Activated CD8-positive, alpha-beta memory T cell treated with anti-CD3 and anti-CD28 coated beads for 36 hours (primary cell): ENCODE data around the gene STOML2. TPM values are rescaled to one million over a fixed set of nuclear protein-coding genes. Genes with fewer than 3 reads are reported as not detected.
"Not testable (repeated sequence)": the region's sequence is repeated elsewhere in the genome, so short reads cannot be mapped to it uniquely, and the experiment has no call there.

Experiments used
- CTCF ChIA-PET: fragments of 350-600 bp; sonication (Branson Sonifier 250); formaldehyde crosslinking; loops from one replicate; lab custom pipeline; 2021; ENCODE audit warnings: antibody characterized with exemption; lab: Charles Lee
- POLR2A ChIA-PET: fragments of 350-600 bp; sonication (Branson Sonifier 250); formaldehyde crosslinking; loops from one replicate; lab custom pipeline; 2021; ENCODE audit warnings: antibody characterized with exemption; lab: Charles Lee
- total RNA-seq, 2 experiments: library from RNA; stranded (reverse); gene quantifications; one replicate each; pipeline ENCODE4 v1.2.3, GENCODE V29; 2021

The STOML2 gene, protein sequence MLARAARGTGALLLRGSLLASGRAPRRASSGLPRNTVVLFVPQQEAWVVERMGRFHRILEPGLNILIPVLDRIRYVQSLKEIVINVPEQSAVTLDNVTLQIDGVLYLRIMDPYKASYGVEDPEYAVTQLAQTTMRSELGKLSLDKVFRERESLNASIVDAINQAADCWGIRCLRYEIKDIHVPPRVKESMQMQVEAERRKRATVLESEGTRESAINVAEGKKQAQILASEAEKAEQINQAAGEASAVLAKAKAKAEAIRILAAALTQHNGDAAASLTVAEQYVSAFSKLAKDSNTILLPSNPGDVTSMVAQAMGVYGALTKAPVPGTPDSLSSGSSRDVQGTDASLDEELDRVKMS
- 100 to 1,000 TPM; 276 to 284 TPM for total RNA-seq

DNA sequence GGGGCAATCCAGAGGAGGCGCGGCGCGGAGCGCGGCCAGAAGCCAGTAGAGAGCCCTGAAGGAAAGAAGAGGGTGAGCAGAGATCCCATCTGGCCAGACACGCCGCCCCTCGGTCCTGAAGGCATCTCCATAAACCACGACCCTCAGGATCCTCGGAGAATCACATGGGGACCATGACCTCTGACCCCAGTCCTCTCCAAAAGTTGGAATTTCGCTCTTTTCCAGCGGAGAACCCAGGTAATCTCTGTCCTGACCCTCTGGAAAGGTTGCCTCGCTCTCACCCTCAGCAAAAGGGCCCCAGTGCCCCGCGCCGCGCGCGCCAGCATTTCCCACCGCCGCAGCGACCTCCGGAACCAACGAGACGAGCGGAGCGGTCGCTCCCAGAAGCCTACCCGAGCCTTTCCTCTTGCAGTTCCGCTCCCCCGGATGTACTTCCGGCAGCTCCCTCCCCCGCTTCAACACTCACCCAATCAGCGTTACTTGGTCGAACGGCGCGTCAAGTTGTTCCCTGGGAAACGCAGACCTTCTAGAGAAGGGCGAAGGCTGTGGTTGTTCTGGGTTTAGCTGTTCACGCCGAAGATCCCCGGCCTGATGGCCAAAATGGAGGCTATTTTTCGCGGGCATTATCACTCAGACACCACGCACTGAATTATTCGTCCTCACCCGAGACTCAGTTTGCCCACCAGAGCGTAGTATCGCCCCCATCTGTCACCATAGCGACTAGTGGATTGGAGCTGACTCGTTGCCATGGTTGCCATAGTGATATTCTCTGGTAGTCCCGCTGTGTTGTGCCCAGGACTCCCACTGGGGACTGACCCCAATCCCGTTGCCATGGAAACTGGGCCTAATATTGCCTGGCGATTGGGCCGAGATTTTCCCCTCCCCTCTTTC lies at the start of gene STOML2:
Gene STOML2, minus strand, starts transcription at position 363 of the 891 bp plus-strand sequence. Its CDS starts 37 bp downstream, at position 326.
- POLR2A ChIA-PET = interaction anchor here (0.6 to 3.6 kb wide), 4 partner anchors 9 to 32 kb away, joined by 3 to 23 read pairs (median 12); partner anchors contain the start of gene FANCG
- CTCF ChIA-PET = interaction anchor here (1.0 to 2.3 kb wide), 8 partner anchors 9 to 514 kb away, joined by 3 to 10 read pairs (median 4); partner anchors contain the start of gene FANCG

DNA sequence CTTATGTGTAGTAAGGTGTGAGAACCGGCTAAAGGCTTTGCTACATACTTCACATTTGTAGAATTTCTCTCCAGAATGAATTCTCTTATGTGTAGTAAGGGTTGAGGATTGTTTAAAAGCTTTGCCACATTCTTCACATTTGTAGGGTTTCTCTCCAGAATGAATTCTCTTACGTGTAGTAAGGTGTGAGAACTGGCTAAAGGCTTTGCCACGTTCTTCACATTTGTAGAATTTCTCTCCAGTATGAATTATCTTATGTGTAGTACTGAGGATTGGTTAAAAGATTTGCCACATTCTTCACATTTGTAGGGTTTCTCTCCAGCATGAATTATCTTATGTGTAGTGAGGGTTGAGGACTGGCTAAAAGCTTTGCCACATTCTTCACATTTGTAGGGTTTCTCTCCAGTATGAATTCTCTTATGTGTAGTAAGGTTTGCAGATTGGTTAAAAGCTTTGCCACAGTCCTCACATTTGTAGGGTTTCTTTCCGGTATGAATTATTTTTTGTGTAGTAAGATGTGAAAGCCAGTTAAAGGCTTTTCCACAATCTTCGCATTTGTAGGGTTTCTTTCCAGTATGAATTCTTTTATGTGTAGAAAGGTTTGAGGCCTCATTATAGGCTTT lies 45.1 kb upstream of the STOML2 start:
- CTCF ChIA-PET, POLR2A ChIA-PET: not testable (repeated sequence)

DNA sequence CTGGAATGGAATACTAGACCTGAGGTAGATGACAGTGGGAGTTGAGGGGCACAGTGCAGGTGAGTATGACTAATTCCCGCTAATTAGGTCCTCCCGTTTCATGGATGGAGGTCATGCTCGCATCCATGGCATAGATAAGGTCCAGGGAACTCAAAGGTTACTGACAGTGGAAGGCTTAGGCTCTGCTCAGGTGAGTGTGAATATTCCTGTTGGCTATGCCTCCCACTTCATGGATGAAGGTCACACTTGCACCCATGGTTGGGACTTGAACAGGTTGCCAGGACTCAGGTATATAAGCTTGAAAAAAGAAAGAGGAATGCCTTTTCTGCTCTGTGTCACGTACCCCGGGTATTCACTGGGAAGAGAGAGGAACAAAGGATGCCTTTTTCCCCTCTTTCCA lies 39.1 kb upstream of the STOML2 start:
- ChIA-PET CTCF (no interaction called here), POLR2A (no interaction called here)

DNA sequence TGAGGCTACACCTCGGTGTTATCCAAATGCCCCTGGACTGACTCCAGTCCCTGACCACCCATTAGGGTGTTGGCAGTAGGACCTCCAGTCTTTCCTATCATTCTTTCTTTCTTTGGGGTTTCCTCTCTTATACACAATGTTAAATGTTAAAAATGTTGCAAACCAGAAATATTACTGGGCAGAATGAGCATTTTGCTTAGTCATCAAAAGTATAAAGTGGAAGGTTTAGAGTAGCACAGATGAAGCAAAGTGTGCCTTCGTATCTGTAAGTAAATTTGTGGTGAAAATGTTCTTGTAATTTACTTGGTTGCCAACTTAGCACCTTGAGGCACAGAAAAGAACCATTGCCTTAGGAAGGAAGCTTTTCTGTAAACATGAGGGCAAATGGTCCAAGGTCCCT lies 37.2 kb upstream of the STOML2 start:
- CTCF ChIA-PET = no interaction called here
- POLR2A ChIA-PET = no interaction called here

DNA sequence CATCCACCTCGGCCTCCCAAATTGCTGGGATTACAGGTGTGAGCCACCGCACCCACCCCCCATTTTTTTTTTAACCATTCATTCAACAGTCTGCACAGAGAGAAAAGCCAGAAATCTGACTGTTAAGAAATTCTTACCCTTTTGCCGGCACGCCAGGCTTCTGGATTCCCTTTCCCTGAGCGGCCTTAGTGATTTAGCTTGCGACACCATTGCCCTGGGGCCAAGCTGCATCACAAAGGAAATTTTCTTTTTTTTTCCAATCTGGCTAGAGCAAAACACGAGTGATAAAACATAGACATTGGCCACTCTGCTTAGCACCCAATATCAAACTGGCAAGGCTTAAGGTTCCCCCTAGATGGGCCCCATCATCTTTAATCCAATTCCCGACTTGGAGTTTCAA lies 33.9 kb upstream of the STOML2 start:
- ChIA-PET CTCF (interaction anchor here (1.0 kb wide), 1 partner anchor 20 kb away, joined by 5 read pairs; no protein-coding TSS in a partner anchor), POLR2A (no interaction called here)

DNA sequence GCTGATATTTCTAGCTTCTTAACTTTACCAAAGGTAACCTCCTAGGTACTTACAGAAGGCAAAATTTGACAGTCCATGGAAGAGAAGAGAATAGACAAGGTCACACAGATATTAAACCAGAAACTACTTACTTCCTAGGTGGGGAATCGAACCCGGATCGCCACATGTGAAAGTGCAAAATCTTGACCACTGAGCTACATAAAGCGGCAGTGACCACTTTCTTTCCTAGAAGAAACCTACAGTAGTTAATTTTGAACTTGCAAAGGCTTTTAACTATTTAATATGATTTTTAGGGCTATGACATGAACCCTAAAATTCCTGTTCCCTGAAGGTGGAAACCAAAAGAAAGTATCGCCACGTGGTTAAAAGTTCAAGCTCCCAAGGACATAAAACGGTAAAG lies 33.1 kb upstream of the STOML2 start:
- ChIA-PET POLR2A (no interaction called here), CTCF (interaction anchor here (1.0 kb wide), 1 partner anchor 19 kb away, joined by 5 read pairs; no protein-coding TSS in a partner anchor)

DNA sequence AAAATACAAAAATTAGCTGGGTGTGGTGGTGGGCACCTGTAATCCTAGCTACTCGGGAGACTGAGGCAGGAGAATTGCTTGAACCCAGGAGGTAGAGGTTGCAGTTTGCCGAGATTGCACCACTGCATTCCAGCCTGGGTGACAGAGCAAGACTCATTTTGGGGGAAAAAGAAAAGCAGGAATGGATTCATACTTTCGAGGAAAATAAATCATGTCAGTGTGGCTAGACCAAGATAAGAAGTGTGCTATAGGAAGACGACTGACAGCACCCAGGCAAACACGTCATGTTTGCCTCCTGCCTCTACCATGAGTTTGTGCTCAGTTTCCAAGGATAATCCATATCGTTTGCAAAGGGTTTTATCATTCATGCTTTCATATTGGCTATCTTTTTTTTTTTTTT lies 32.0 kb upstream of the STOML2 start:
- CTCF ChIA-PET = no interaction called here

DNA sequence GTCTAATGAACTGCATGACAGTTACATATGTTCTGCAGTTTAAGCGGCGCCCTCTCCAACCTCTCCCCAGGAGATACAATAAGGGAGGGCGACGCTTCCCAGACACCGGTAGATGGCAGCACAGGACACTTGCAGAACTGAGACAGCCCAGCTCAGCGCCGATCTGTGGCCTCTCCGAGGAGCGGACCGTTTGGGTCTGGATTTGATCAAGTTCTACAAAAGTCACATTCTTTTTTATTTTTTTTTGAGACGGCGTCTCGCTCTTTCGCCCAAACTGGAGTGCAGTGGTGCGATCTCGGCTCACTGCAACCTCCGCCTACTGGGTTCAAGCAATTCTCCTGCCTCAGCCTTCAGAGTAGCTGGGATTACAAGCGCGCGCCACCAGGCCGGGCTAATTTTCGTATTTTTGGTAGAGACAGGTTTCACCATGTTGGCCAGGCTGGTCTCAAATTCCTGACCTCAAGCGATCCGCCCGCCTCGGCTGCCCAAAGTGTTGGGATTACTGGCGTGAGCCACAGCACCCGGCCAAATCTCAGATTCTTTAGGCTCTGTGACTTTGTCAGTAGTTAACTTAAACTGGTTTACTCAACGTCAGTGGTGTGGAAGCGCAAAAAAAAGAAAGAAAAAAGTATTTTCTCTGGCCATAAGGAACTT lies 14.1 kb upstream of the STOML2 start:
- ChIA-PET POLR2A (no interaction called here), CTCF (interaction anchor here (0.6 to 2.4 kb wide), 11 partner anchors 10 to 437 kb away, joined by 3 to 10 read pairs (median 5); partner anchors contain the start of gene STOML2)

More for the DNA sequence above, 32.0 kb upstream of the STOML2 start:
- POLR2A ChIA-PET = no interaction called here

DNA sequence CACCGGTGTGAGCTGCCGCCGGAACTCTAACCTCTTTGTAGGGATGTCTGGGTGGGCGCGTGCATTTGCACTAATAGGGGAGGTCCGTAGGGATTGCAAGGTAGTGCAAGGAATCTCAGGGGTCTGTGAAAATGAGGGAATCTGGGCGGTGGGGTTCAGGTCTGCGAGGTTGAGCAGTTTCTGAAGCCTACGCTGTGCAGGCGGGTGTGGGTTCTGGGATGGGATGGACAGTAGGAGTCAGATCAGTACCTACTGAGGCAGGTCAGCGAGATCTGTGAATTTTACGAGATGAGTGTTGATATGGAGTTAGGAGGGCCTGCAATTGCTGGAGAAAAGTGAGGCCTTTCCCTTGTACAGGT lies 13.6 kb upstream of the STOML2 start:
- ChIA-PET POLR2A (no interaction called here), CTCF (interaction anchor here (0.8 to 2.4 kb wide), 10 partner anchors 10 to 362 kb away, joined by 3 to 10 read pairs (median 5); partner anchors contain the start of gene STOML2)

DNA sequence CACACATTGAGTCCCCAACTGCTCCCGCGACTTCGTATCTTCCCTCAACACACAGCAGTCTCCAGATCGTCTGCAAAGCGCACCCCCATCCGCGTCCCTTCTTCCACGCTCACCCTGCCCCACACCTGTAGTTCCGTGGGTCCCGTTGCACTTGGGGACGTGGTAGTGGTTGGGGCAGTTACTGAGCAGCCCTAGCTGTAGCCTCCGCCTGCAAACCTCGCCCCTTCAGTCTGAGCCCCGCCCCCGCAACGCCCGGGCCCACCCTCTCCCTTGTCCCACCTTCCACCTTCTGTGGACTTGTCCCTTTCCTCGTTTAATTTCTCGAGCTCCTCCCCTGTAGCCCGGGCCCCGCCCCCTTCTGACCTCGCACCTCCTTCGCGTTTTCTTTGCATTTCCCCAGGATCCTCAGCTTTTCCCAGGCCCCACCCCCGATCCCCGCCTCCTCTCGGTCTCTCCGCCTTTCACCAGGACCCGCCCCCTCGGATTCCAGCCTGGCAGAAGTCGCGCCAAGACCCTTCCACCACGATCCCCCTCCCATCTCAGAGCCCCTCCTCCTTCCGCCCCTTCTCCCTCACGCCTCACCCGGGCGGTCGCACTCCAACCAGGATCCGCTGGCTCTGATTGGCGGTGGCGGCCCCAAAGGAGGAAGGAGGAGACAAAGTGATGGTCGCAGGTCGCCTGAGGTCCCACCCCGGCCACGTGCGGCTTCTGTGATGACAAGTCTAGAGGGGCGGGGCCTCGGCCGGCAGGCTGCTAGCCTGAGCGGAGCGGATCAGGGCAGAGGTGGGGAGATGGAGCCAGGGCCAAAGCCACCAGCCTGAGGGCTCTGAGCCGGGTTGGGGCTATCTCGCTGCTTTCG lies 13.0 kb upstream of the STOML2 start, which contains the start of gene ATOSB:
Gene ATOSB, minus strand, starts transcription at position 183 of the 859 bp plus-strand sequence. CDS start 7,588 bp downstream, outside the sequence.
- POLR2A ChIA-PET = interaction anchor here (0.7 to 1.1 kb wide), 2 partner anchors 43 to 45 kb away, joined by 3 to 4 read pairs; partner anchors contain the start of gene VCP
- CTCF ChIA-PET = interaction anchor here (0.7 to 2.4 kb wide), 8 partner anchors 9 to 363 kb away, joined by 3 to 10 read pairs (median 6); partner anchors contain the start of gene STOML2

DNA sequence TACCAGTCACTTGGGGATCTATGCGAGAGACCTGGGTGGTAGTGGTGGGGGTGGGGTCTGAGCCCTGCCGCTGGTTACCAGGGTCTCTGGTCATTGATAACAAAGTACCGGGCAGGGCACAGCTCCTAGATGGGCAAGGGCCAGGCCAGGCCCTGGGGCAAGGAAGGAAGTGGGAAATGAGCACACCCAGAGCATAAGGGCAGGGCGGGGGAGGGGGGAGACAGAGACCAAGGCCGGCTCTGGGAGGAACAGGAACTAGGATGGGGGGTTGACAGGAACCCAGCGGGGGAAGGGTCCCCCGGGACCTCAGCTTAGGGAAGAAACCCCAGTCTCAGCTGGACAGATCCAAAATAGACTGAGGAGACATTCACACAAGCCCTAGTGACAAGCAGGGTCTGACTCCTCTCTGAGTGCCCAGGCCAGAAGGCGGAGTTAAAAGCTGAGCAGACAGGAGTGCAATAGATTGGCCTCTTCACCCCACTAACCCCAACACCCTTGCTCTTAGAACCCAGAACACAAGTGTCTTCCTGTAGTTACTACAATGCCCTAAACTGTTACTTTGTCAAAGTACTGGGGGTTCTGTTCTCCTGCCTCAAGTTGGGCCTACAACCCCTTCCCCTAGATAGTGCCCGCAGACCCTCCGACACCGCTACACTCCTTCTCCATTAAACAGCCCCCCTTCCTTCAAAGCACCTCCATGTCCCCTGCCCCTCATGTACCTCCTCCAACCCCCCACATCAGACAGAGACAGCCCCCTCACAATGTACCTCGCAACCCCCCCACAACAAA lies 12.1 kb upstream of the STOML2 start:
- CTCF ChIA-PET = interaction anchor here (1.2 to 2.4 kb wide), 6 partner anchors 8 to 215 kb away, joined by 4 to 10 read pairs (median 6); partner anchors contain the start of genes PIGO and STOML2

DNA sequence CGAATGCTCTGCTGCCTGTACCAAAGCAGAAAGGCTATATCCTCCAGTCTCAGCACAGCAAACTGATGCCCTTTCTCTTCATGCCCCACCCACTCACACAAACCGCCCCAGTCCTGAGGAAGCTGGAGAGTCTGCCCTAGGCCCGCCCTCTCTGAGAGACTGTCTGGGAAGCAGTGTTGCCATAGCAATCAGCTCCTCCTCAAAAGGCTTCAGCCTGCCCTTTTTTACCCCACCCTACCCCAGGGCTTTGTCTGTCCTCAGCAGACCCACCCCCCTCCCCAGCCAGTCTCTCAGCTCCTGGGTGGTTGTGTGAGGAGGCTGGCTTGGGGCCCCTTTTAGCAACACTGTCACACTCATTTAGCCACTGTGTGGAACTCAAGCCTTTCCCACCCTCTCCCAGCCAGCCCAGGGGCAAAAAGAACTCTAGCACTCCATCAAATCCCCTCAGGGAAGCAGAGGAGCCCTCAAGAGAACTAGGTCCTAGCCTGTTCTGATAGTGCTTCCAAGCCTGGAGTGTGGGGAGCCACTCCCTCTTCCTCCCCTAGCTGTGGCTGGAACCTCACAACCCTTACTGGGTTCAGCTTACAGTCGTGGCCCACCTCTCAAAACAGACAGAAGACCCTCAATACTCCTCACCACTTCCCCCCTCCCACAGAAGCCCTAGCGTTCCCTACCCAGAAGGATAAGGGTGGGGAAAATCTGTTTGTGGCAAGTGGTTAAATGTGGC lies 11.3 kb upstream of the STOML2 start:
- POLR2A ChIA-PET = interaction anchor here (0.6 to 2.2 kb wide), 4 partner anchors 12 to 125 kb away, joined by 3 to 23 read pairs (median 3); partner anchors contain the start of genes PIGO and STOML2

More for the DNA sequence above, 12.1 kb upstream of the STOML2 start:
- POLR2A ChIA-PET = interaction anchor here (0.7 to 2.2 kb wide), 3 partner anchors 13 to 44 kb away, joined by 3 to 23 read pairs (median 4); partner anchors contain the start of genes STOML2 and VCP

DNA sequence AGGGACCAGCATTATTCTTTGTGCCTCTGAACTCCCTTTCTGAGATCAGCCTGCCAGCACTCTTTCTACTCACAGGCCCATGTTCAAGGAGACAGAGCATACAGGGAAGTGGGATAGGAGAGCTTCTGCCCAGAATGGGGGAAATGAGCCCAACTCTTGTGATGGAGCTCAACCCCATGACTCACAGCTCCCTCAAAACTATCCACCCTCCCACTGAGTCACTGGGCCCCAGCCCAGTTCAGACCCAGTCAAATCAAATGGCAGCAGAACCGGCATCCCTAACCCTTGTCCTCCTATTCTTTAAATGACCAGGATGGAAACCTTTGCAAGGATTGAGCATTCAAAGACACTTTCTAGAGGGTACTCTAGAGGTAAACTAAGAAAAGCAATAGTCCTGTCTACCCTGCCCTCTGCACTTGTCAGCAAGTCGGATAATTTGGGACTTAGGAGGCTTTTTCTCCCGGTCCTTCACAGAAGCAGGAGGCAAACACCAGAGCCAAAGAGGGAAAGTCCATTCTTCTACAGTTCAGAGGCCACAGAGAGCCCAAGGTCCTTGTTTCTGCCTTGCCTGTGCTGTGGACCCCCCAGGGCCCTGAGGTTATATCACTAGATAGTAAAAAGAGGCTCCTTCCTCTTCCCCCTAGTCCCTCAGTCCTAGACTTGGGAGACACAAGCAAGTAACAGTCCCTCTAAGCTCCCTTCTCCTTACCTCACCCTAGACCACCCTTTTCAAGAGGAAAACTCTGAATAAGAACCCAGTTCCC lies 9.5 kb upstream of the STOML2 start:
- ChIA-PET POLR2A (interaction anchor here (0.9 to 2.0 kb wide), 4 partner anchors 9 to 487 kb away, joined by 3 to 9 read pairs (median 5); partner anchors contain the start of genes FANCG and STOML2), CTCF (interaction anchor here (1.0 to 2.5 kb wide), 4 partner anchors 9 to 213 kb away, joined by 3 to 13 read pairs (median 6); partner anchors contain the start of genes PIGO and STOML2)

More for the DNA sequence above, 11.3 kb upstream of the STOML2 start:
- CTCF ChIA-PET = interaction anchor here (0.6 to 1.9 kb wide), 6 partner anchors 10 to 215 kb away, joined by 3 to 10 read pairs (median 4); partner anchors contain the start of genes FANCG, PIGO and STOML2
